Measurements from ENCODE around the gene RBM43. TPM values are rescaled to one million over a fixed set of nuclear protein-coding genes. Genes with fewer than 3 reads are reported as not detected.

Gene RBM43
- total and polyA plus RNA-seq, 9 of the 15 experiments (the other 6 are each of a cell fraction or from before 2014, with no cell fraction given), result 1.3 to 6.9 (median 3.8) TPM

- TF ChIP-seq ZNF280B (CRISPR knock-in tag; IDR thresholded peaks at IDR 0.05) (no peak), BCL6 (CRISPR knock-in tag; IDR thresholded peaks at IDR 0.05) (0 out of 2 replicates have a peak, but pooled peaks have one; percentile 6), TAF7 (tag; IDR thresholded peaks at IDR 0.05) (peak; percentile 57; the same call in 1 of the 2 replicates), FIP1L1 (IDR thresholded peaks at IDR 0.05; ENCODE audit: low read depth, low read length, poor library complexity, severe bottlenecking) (no peak), YY1 (IDR thresholded peaks at IDR 0.05; ENCODE audit: borderline replicate concordance in 1 of 3, control insufficient read depth in 1 of 3, extremely low read depth in 1 of 3, insufficient read depth in 3 of 3, insufficient read length in 1 of 3, insufficient replicate concordance in 2 of 3, low read depth in 1 of 3, low read length in 2 of 3) (peak in 2 of 3 experiments; percentile 4 to 25), POLR2H (tag; IDR thresholded peaks at IDR 0.05; ENCODE audit: low read depth) (peak; percentile 82), TGIF2 (CRISPR knock-in tag; IDR thresholded peaks at IDR 0.05) (0 out of 2 replicates have a peak, but pooled peaks have one; percentile 9), LEF1 (IDR thresholded peaks at IDR 0.05) (no peak), ZBTB49 (CRISPR knock-in tag; IDR thresholded peaks at IDR 0.05; ENCODE audit: borderline replicate concordance) (no peak), CBX1 (IDR thresholded peaks at IDR 0.05; ENCODE audit: low read depth) (no peak), L3MBTL2 (IDR thresholded peaks at IDR 0.05) (no peak), ZNF445 (CRISPR knock-in tag; IDR thresholded peaks at IDR 0.05; ENCODE audit: low read depth) (no peak)
- TF ChIP-seq, protein P1, sequence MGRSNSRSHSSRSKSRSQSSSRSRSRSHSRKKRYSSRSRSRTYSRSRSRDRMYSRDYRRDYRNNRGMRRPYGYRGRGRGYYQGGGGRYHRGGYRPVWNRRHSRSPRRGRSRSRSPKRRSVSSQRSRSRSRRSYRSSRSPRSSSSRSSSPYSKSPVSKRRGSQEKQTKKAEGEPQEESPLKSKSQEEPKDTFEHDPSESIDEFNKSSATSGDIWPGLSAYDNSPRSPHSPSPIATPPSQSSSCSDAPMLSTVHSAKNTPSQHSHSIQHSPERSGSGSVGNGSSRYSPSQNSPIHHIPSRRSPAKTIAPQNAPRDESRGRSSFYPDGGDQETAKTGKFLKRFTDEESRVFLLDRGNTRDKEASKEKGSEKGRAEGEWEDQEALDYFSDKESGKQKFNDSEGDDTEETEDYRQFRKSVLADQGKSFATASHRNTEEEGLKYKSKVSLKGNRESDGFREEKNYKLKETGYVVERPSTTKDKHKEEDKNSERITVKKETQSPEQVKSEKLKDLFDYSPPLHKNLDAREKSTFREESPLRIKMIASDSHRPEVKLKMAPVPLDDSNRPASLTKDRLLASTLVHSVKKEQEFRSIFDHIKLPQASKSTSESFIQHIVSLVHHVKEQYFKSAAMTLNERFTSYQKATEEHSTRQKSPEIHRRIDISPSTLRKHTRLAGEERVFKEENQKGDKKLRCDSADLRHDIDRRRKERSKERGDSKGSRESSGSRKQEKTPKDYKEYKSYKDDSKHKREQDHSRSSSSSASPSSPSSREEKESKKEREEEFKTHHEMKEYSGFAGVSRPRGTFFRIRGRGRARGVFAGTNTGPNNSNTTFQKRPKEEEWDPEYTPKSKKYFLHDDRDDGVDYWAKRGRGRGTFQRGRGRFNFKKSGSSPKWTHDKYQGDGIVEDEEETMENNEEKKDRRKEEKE (IDR thresholded peaks at IDR 0.05; ENCODE audit: borderline replicate concordance in 1 of 2, control insufficient read depth in 1 of 2, low read depth in 2 of 2, low read length in 1 of 2), result no peak
Observed at GRCh38 chr2:151289972-151290866, 28.6 kb upstream of the RBM43 start (continued).

Measured in K562 (cell line).